ENCODE results near the gene PITPNM2.
A peak's percentile ranks its signal among the peaks of the same experiment; 100 is the strongest.

PITPNM2 gene

GRCh38 chr12:123150744-123151456 lies at the start of gene PITPNM2:
Gene PITPNM2, minus strand, starts transcription at chr12:123151090. Its CDS starts 116,500 bp downstream, at chr12:123034590.
- H3K27ac ChIP-seq, result peak within 1 kb of the TSS; percentile 72
- peak; percentile 61 for TF ChIP-seq CTCF (conservative IDR thresholded peaks at IDR 0.05)

- H3K27ac ChIP-seq, result no peak overlapping the region
- TF ChIP-seq CTCF (conservative IDR thresholded peaks at IDR 0.05), result no peak
These were observed 49.5 kb upstream of the PITPNM2 start for GRCh38 chr12:123200414-123200813.

- H3K27ac ChIP-seq, result no peak overlapping the region
- no peak for TF ChIP-seq CTCF (conservative IDR thresholded peaks at IDR 0.05)
These were observed 49.0 kb upstream of the PITPNM2 start for GRCh38 chr12:123199936-123200335.

GRCh38 chr12:123187637-123188036 lies 36.7 kb upstream of the PITPNM2 start:
- TF ChIP-seq CTCF (conservative IDR thresholded peaks at IDR 0.05), result no peak
- H3K27ac ChIP-seq, result no peak overlapping the region

GRCh38 chr12:123180171-123180570 lies 29.3 kb upstream of the PITPNM2 start:
- no peak overlapping the region for H3K27ac ChIP-seq
- no peak for TF ChIP-seq CTCF (conservative IDR thresholded peaks at IDR 0.05)

GRCh38 chr12:123171967-123172366 lies 21.1 kb upstream of the PITPNM2 start:
- no peak for TF ChIP-seq CTCF (conservative IDR thresholded peaks at IDR 0.05)
- no peak overlapping the region for H3K27ac ChIP-seq

GRCh38 chr12:123167329-123167728 lies 16.4 kb upstream of the PITPNM2 start:
- no peak overlapping the region for H3K27ac ChIP-seq
- no peak for TF ChIP-seq CTCF (conservative IDR thresholded peaks at IDR 0.05)
